HG02981 (cell line): ENCODE data around the gene ECM2.

Experiments used
- ATAC-seq: cut with Tn5 transposase; IDR thresholded peaks from one replicate; pipeline ENCODE4 v1.9.1; 2021; ENCODE audit warnings: mild to moderate bottlenecking, moderate library complexity; ENCODE audit not compliant: unreplicated experiment

ECM2 gene

DNA sequence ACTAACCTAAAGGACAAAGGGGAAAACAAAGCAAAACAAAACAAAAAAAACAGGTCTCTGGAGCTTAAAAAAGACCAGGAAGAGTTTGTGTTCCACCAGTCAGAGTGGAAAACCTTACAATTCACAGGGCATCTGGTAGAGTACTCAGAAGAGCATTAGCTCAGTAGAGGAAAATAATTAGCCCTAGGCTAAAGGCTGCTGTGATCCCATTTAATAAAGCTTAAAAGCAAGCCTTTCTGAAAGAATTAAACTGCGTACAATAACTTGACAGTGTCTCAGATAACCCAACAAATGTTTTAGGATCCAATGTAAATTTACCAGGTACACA is 7.3 kb downstream of the ECM2 start:
- no peak for ATAC-seq

DNA sequence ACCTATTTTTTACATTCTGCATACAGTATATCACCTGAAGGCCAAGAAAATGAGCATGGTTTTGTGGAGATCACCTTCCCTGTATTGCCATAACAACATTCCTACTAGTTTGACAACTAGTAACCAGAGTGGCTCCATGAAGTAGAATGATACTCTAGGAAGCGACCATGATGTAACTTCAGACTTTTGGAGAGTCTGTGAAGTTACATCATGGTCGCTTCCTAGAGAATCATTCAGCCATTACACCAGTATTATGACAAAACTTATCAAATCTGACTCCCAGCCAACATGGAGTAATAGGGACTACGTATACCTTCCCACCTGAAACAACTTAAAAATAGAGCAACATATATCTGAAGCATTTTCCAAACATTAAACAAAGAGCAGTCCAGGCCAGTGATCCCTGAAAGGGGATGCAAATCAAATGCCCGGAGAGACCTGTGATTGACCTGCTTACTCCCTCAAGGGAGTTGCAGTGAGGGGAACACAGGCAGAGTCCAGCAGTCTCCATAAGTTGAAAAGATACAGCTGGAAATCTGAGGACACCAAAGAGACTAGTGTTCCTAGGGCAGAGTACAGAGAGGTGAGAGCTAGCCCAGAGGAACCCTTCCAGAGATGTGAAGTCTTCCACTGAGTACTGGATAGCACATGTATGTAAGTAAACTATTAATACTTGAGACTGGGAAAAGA is 7.8 kb downstream of the ECM2 start:
- ATAC-seq, result no peak

DNA sequence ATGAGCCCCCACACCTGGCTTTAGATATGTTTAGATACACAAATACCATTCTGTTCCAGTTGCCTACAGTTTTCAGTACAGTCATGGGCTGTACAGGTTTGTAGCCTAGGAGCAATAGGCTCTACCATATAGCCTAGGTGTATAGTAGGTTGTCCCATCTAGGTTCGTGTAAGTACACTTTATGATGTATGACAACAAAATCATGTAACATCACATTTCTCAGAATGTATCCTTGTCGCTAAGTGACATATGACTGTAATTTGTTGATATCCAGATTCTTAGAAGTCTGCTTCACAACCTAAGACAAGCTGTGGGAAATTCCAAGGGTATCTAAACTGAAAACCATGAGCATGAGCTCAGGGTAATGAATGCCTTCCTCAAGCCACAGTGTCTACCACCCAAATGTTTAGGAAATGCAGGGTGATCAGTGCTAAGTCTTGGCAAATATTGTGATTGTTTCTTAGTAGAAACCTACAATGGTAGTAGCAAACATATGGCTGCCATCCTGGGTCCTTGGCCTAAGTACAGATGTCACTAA is 8.4 kb downstream of the ECM2 start:
- no peak for ATAC-seq

DNA sequence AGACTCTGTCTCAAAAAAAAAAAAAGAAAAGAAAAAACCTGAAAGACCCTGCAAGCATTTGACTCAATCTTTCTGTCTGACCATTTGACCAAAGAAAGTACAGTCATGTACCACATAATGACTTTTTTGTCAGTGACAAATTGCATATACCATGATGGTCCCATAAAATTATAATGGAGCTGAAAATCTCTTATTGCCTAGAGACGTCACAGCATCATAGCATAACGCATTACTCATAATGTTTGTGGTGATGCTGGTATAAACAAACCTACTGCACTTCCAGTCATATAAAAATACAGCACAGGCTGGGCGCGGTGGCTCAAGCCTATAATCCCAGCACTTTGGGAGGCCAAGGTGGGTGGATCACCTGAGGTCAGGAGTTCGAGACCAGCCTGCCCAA is 10.5 kb downstream of the ECM2 start:
- ATAC-seq, result no peak

DNA sequence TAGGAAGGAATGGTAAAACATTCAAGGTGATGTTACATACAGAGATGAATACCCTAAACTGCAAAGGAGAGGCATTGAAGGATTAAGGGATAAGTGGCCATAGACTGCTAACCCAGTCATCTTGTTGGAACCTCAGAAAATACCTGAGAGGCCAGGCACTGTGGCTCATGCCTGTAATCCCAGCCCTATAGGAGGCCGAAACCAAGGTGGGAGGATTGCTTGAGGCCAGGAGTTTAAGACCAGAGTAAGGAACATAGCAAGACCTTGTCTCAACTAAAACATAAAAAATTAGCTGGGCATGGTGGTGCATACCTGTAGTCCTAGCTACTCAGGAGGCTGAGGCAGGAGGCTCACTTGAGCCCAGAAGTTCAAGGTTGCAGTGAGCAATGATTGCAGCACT is 10.9 kb downstream of the ECM2 start:
- ATAC-seq, result no peak

DNA sequence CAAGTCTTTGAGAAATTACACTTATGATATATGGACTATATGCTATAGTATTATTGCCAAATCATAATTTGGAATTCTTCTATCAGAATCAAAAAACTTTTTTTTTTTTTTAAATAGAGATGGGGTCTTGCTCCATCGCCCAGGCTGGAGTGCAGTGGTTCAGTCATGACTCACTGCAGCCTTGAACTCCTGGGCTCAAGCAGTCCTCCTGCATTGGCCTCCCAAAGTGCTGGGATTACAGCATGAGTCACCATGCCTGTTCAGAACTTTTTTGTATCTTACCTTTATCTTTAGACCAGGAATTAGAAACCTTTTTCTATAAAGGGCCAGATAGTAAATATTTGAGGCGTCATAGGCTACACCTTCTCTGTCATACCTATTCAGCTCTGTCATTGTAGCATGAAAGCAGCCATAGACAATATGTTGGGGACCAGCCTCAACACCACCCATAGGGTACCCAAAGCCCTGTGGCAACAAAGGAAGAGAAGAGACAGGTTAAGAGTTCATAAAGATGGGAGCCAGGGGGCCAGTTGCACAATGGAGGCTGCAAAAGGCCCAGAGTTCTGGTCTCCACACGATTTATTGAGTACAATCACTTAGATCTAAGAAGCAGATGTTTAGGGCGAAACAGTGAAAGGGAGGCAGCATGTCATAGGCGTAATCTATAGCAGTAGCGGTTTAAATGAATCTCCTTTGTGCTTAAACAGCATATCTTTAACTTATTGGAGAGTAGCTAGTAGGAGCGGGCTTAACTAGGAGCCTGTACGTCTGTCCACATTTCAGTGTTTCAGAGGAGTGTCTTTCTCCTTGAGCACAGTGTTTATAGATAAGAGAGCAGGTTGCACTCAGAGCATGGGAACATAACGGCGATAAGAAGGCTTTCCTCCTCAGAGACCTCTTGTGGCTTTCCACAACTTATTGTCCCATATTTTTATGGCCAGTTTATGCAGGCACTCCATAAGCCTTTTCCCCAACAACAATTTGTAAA is 12.5 kb downstream of the ECM2 start:
- ATAC-seq, result no peak

DNA sequence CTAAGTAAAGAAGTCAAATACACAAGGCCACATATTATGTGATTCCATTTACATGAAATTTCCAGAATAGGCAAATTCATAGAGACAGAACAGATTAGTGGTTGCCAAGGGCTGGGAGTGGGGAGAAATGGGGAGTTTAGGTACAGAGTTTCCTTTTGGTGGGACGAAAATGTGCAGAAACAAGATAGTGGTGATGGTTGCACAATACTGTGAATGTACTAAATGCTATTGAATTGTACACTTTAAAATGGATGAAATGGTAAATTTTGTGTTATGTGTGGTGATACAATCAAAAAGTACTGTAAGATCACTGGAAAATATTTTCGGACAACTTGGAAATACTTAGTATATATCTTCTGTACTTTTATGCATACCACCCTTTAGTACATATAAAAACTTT is 15.0 kb downstream of the ECM2 start:
- no peak for ATAC-seq

DNA sequence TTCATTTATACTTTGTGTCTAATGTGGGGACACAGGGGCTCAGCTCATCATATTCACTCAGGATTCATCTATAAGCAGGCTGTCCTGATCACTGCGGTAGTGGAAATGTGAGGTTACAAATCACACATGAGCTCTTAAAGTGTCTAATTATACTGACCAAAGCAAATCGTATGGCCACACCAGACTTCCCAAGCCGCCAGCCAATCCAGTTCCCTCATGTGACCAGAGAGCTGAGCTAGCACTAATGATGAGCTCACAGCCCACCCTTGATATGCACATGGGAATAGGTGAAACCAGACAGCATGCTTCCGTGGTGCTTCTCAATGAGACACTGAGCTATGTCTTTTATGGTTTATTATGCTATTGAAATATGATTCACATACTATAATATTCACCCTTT is 17.6 kb downstream of the ECM2 start:
- ATAC-seq, result no peak

DNA sequence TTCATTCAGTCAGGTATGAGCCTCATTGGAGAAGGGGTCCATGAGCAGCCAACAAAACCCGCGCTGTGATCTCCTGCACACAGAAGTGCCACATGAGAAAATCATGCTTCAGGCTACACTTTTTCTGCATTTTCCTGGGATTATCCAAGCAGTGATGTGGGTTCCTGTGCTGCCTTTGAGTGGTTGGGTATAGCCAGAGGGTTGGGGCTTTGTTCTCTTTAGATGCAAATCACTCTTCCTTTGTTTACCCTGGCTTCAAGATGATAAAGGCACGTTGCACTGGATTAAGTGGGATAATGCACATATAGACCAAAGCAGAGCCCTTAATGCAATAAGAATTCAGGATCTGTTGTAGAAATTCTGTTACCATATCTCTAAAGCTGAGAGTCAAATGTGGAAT is 18.7 kb downstream of the ECM2 start:
- no peak for ATAC-seq

DNA sequence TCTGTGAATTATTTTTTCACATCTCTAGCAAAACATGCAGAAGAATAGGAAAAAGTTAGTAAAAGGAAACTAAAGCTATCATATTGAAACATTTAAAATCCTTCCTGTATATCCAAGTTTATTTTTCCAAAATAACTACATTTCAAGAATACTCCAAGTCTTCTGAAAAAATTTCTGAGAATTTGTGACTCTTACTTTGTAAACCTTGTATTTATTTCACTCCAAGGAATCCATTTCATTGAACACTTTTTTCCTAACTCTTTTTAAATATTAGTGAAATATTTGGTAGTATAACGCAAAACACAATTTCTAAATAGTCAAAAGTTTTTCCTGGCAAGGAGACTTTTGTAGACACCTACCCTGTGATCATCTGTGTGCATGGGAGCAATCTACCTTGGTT is 19.3 kb downstream of the ECM2 start:
- no peak for ATAC-seq

DNA sequence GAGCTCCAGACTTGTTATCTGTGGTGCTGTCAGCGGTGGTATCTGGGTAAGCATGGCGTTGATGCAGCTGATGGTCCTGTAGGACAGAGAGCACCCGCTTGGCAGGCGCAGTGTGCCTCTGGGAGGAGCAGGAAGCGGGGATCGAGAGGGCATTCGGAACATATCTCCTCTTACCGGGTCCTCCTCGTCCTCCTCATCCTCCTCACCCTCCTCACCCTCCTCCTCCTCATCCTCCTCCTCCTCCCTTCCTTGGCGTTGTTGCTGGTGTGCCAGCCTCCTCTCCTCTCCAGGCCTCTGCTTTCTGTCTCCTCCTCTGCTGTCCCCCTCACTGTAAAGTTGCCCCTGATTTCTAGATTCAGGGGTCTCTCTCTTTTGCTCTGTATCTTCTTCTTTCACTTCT is 21.2 kb downstream of the ECM2 start:
- ATAC-seq, result no peak

DNA sequence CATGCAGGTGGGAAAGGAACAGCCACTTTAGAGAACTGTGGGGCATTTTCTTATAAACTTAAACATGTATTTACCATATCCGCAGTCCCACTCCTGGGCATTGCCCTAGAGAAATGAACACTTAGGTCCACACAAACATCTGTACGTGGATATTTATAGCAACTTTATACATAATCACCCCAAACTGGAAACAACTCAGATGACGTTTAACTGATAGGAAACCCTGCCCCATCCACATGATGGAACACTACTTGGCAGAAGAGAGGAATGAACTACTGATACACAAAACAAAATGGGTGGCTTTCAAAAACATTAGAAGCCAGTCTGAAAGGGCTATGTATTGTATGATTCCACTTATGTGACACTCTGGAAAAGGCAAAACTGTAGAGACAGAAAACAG is 22.4 kb downstream of the ECM2 start:
- ATAC-seq, result no peak

DNA sequence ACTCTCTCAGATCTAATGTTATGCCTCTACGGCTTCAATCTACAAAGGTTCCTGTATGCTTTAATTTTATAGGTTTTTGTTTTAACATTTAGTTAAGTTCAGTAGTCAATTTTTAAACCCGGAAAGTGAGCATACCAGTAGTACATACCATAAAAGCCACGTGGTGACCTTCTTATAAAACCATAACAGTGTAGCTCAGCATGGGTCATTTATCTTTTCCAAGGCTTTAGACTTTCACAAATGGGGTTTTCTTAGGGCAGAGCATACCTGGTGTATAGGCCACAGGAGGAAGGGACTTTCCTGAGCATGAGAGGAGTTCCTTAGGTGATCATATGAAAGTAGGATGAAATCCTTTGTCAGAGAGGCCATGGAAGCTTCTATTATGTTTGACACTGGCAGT is 23.2 kb downstream of the ECM2 start:
- no peak for ATAC-seq

DNA sequence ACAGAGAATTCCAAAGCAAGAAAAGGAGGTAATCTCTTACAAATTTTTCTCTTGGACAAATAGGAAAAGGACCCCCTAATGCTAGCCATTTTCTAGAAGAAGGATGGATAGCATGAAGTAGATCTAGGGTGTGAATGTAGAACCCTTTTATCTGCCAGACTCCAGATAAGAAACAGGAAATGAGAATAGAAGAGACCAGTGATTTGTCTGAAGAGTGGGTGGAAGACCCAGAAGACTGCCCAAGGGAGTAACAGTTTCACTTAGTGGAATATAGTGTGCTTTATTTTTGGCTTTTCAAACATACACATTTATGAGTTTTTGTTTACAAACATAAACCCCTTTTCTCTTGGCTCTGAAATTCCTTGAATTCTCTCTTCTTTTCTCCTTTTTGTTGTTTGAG is 25.0 kb downstream of the ECM2 start:
- ATAC-seq, result no peak

DNA sequence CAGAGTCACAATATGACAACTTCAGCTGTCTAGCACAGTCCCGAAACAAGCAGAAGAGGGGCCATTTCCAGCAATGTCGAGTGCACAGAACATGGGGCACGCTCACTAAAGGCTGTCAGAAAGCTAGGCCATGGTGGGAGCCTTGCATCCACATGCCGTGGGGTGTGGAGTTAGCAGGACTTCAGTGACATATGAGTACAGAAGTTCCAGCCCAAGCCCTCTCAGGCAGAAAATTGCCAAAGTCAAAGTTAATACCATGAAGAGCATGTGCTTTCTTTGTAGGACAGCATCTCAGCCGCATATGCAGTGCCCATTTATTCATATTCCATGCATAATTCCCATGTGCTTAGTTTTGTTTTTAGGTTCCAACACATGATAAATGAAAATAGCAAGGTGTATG is 26.7 kb downstream of the ECM2 start:
- no peak for ATAC-seq

DNA sequence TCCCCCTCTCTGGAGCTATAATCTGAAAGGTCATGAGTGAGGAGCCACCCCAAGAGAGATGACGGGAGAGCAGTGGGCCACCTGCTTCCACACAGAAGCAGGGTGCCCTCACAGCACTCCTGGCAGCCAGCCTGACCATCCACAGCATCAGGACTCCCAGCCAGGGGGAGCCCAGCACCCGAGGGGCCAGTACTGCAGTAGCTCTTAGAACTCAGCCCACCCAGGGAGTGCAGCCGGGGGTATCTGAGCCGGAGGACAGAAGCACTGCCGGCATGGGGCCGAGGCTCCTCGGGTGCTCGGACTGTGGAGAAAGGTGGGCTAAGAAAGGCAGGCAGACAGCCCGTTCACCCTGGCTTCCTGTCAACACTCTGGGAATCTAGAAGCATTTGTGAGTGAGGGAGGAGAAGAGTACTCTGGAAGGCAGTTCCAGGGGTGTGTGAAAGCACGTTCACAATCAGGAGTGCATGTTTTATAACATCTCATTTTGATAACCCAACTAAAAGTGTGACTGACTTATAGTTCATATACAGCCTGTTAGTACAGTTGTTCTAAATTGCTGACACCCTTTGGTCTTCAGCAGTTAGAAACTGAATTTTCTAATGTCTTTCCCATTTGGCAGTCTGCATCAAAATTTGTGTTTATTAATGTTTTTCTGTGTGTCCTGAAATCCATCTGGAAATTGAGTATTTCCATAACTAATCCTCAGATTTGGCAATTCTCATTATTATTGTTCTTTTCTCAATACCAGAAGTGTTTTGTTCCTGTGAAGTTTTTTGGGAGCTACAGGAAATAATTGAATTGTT is 27.6 kb downstream of the ECM2 start:
- no peak for ATAC-seq

DNA sequence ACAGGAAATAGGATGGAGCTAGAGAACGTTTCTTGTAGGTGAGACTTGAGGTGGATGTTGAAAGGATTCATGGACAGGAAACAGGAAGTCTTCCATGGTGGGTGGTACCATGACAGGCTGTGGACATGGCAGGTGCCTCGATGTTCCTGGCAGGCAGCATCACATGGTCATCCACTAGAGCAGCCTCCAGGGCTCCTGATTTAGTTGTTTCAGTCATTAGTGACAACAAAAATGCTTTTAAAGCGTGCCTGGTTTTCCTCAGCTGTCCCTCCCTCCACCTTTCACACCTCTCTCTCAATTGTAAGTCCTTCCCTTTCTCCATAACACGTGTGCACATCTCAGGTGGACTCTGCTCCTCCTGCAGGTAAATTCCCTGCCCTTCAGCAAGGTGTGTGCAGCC is 28.3 kb downstream of the ECM2 start:
- ATAC-seq, result no peak

DNA sequence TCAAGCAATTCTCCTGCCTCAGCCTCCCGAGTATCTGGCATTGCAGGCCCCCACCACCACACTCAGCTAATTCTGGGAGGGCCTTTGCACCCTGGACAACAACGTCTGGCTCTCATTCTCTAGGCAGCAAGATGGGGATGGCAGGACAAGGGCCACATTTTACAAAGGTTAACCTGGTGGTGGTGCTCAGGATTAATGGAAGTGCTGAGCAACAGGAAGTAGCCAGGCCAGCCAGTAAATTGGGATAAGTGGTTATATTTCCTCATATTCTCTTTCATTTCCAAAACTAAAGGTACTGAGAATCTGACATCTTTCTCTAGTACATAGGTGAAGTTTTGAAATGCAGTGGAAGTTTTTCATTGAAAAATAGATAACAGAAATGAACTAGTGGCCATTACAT is 28.8 kb downstream of the ECM2 start:
- no peak for ATAC-seq

DNA sequence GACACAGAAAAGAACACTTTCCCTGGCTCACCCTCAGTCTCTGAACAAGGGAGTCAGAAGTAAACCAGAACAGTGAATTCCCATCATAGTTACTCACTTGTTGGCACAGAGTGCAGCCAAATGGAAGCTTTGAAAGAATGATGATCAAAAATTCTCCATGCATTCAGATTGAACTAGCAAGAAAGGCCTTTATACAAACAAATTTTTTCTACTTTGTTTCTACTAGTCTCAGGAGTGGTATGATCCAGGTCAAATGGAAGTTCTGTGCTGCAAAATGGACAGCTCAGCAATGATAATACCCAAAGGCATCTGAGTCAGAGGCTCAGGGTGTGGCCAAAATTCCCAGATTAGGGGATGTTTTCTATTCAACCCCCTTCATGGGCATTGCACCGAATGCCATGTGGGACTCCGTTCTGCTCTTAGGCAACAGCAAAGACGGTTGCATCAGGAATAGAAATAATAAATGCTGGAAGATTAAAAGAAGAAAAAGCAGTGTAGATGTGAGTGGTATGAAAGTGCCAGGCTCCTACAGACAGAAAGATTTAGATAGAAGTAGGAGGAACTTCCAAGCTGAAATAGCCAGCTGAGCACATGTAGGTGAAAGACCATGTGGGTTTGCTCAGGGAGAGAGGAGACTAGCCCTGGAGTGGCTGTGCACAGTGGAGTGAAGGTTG is 29.5 kb downstream of the ECM2 start:
- ATAC-seq, result no peak

DNA sequence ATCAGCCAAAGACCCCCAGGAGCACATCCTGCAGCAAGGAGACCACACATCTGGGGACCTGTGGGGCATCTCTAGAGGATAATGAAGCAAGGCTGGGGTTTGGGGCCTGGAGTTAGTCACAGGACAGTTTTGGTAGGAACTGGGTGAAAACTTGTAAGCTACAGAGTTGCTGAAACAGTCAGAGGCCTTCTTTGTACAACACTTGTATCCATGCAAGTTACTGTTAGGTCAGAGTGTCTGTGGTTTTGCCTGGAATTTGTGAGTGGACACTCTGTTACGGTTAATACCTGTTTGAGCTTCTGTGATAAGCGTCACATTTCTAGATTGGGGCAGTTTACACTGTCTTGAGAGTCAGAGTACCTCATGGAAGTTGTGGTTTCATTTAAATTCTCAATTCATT is 30.9 kb downstream of the ECM2 start:
- no peak for ATAC-seq

DNA sequence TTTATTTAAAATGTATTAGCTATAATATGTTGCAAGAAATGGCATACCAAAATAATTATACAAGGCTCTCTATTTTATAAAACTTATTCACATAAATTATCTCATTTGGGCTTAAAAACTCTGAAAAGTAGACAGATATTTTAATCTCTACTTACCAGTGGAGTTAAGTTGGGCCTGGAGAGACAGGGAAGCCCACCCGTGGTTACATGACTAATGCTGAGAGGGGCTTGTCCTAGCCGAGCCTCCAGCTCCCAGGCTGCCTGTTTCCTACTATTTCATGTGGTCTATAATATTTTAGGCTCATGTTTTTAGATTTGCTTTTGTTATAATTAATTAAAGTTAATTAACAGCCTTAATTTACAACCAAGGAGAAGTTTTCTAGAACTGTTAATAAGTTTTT is 32.6 kb downstream of the ECM2 start:
- no peak for ATAC-seq
